T-helper 1 cell (primary cell): Measurements from ENCODE around the gene C12orf60.

Source experiments
- DNase-seq, 5 donors: peaks; one replicate each; pipeline ENCODE4 v3.0.0-alpha.2; 2012 to 2020

C12orf60 gene

GRCh38 chr12:14836336-14837210 lies 33.1 kb downstream of the C12orf60 start:
- no peak for DNase-seq

GRCh38 chr12:14839262-14839661 lies 35.8 kb downstream of the C12orf60 start:
- DNase-seq: no peak

GRCh38 chr12:14840616-14841015 lies 37.1 kb downstream of the C12orf60 start:
- DNase-seq: no peak

DNA sequence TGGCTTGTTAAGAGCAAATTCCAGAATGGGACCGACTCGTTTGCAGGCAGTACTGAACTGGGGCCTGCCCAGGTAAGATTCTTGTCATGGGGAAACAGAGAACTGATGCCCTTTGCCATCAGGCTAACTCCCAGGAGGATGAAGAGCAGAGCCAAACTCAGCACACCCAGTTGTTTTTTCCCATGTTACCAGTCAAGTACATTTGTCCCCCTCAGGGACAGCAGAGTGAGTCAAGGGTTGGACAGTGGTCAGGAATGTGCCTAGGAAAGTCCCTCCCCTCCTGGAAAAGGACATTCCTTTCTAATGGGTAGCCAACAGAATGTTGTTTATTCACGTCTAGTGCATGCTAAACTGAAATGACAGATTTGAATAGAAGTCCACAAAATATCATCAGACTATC lies 38.3 kb downstream of the C12orf60 start:
- DNase-seq: no peak

- no peak for DNase-seq
Measured at GRCh38 chr12:14842315-14842714, 38.8 kb downstream of the C12orf60 start.

- DNase-seq: no peak
Measured at GRCh38 chr12:14843425-14843887, 40.0 kb downstream of the C12orf60 start, which contains the start of gene ART4. Gene ART4, minus strand, starts transcription at chr12:14843526. Its CDS starts 413 bp downstream, at chr12:14843113.

- DNase-seq: no peak
Measured at GRCh38 chr12:14844401-14844800, 40.9 kb downstream of the C12orf60 start.

DNA sequence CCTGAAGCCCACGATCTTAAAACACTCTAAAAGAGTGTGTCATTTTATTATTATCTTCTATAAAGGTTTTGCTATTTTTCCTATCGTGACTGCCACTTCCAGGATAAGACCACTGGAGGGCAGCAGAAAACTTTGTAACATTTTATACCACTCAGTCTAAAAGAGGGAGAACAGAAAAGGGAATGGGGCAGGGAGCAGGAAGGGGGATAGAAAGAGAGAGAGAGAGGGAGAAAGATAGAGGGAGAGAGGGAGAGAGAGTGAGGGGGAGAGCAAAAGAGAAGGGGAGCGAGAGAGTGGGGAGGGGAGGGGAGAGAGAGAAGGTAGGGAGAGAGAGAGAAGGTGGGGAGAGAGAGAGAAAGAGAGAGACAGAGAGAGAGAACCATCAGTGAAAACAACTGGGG lies 41.9 kb downstream of the C12orf60 start:
- DNase-seq: peak in 3 of 5 donors; percentile 23 to 43 (median 34)

GRCh38 chr12:14846042-14846587 lies 42.6 kb downstream of the C12orf60 start:
- DNase-seq: no peak

GRCh38 chr12:14846876-14847580 lies 43.6 kb downstream of the C12orf60 start:
- DNase-seq: no peak

DNA sequence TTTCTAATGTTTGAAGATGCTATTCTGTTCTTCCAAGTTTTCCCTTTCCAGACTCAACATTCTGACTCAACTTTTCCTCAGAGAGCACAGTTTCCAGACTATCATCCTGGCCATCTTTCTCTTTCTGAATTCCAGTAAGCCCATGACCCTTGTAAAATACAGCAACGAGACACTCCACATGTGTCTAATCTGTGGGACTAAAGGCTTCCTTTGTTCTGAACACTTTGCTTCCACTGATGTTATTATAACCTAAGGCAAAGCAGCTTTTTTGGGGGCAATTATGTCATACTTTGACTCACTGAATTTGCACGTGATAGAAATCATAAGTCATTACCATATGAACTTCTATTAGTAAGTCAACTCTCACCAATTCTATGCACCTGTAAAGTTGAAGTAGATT lies 46.2 kb downstream of the C12orf60 start:
- no peak for DNase-seq

DNA sequence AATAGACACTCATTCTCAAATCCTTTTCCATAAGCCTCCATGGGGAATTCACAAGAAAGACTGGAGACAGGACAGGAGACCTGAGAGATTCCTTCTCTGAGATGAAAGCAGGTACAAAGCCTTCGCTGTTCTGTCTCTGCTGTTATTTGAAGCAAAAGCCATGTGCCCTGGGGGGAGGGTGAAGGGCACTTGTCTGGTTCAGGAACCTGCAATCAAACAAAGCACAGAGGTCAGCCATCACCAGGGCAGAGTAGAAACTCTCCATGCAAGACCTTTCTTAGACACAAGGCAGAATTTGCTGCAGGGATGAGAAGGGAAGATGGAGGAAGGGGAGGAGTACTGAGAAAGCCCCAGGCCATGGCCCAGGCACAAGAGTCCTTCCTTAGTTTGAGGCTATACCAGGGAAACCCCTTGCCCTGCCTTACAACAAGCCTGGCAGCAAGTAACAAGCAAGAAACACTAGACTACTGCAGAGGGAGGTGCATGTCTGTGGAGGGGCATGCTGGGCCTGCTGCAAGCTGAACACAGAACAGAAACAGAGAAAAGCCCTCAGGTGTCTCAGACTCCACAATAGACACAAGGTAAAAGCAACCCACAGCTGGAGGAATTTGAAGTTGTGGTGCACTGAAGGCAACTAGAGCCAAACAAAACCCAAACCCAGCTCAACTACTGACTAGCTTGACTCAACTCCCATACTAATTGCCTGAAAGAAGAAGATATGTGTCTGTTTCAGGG lies 47.6 kb downstream of the C12orf60 start:
- DNase-seq: no peak

- no peak for DNase-seq
Measured at GRCh38 chr12:14852880-14853279, 49.4 kb downstream of the C12orf60 start.

DNA sequence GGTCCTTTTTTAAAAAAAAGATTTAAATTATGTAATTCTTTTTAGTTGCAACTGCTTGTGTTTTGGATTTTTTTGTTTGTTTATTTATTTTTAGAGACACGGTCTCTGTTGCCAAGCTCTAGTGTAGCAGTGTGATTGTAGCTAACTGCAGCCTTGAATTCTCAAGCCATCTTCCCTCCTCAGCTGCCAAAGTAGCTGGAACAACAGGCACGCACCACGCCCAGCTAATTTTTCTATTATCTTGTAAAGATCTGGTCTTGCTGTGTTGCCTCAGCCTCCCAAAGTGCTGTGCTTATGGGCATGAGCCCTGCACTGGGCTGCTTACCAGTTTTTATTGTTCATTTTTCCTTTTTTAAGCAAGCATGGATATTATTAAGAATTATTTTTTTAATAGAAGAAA lies 50.5 kb downstream of the C12orf60 start:
- no peak for DNase-seq

GRCh38 chr12:14854586-14855183 lies 51.2 kb downstream of the C12orf60 start:
- no peak for DNase-seq

GRCh38 chr12:14858513-14858912 lies 55.0 kb downstream of the C12orf60 start:
- DNase-seq: no peak

GRCh38 chr12:14860490-14860889 lies 57.0 kb downstream of the C12orf60 start:
- no peak for DNase-seq

DNA sequence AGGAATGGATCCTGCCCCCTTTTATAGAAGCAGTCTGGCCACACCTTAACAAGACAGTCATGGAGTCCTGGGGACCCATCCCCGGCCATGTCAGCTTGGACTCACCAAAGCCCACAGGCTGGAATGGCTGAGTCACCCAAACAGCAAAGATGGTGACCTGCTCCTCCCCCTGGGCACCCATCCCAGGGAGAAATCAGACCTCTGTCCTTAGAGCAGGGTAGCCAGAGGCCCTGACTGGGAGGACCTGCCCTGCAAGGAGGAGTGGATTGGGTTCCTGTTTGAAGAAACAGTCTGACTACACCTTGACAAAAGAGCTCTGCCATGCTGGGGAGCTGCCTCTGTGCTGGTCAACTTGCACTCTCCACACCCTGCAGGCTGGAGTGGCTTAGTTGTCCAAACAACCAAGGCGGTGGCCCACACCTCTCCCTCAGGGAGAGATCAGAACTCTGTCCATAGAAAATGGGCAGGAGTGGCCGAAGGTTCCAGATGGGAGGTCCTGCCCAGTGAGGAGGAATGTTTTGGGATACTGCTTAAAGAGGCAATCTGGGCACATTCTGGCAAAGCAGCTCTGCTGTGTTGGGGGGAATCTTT lies 65.5 kb downstream of the C12orf60 start:
- no peak for DNase-seq

DNA sequence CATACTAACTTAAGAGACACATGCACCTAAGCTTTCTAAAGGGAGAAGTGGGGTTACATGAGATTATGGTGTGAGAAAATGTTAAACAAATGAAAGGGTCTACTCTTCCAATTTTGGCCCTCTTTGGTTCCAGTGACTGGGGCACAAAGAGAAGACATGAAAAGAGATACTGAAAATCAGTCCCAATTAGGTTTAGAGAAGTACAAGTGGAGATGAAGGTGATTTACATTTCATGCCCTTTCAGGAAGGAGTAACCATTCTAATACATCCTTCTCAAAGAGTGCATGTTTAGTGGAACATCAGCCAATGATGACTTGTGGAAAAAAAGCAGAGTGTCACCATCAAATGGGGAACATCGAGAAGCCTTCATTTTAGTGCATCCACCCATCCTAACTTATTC lies 67.8 kb downstream of the C12orf60 start:
- DNase-seq: no peak

GRCh38 chr12:14871886-14872285 lies 68.4 kb downstream of the C12orf60 start:
- DNase-seq: no peak

DNA sequence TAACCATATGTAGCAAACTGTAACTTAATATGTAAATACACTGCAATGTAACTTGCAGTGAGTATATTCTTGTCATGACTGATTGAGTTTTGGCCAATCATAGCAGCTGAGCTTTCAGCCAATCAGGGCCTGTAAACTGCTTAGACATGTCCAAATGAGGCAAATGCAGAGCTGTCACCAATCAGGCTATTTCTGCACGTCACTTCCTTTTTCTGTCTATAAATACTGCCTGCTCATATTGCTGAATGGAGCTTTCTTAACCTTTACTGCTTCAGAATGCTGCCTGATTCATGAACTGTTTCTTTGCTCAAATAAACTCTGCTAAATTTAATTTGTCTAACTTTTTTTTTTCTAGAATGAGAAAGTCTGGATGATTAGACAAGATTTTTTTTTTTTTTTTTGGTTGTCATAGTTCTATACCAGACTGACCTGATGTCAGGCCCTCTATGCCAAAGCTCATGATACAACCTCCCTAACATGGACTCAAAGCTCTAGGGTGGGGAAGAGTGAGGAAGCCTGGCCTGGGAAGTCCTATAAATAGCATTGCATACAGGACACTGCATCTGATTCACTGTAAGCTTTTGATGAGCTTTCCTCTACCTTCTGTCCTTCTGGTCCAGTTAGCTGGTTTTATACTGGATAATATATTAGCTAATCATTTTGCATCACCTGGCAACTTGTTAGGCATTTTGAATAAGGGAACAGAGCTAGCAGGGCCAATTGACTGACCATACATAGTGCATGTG lies 70.1 kb downstream of the C12orf60 start:
- DNase-seq: no peak
